Psoas muscle (tissue), 8 donors: ENCODE measurements around the gene TGFBR2. TPM values are rescaled to one million over a fixed set of nuclear protein-coding genes. Genes with fewer than 3 reads are reported as not detected.

Source experiments
- ATAC-seq, 4 donors: fragments of 200-7000 bp; cut with Tn5 transposase; one replicate each; pipeline ENCODE4 v1.9.1; 2020; ENCODE audit warnings: moderate library complexity in 3 of 4, mild to moderate bottlenecking in 2 of 4
- DNase-seq, 2 donors: peaks; one replicate each; pipeline ENCODE4 v3.0.0-alpha.2; 2020
- H3K27ac ChIP-seq: fragments of 200-600 bp; one replicate; pipeline ENCODE4 v1.8.0; 2022
- H3K27me3 ChIP-seq, 3 donors: fragments of 200-600 bp in 1 of 3; one replicate each; pipeline versions ENCODE4 v1.6.1 to v1.8.0; 2013 to 2022; ENCODE audit warnings: low read length in 2 of 3, mild to moderate bottlenecking in 2 of 3, moderate library complexity in 1 of 3; ENCODE audit not compliant: insufficient read depth in 3 of 3
- H3K36me3 ChIP-seq, 2 donors: fragments of 200-600 bp in 1 of 2; one replicate each; pipeline versions ENCODE4 v1.6.1 to v1.8.0; 2013 to 2022; ENCODE audit warnings: low read depth in 1 of 2, mild to moderate bottlenecking in 1 of 2, moderate library complexity in 1 of 2; ENCODE audit not compliant: insufficient read depth in 1 of 2
- H3K4me1 ChIP-seq: fragments of 200-600 bp; one replicate; pipeline ENCODE4 v1.8.0; 2022
- H3K4me3 ChIP-seq: fragments of 200-600 bp; one replicate; pipeline ENCODE4 v1.8.0; 2022; ENCODE audit warnings: mild to moderate bottlenecking
- H3K9me3 ChIP-seq: fragments of 200-600 bp; one replicate; pipeline ENCODE4 v1.8.0; 2022
- CTCF ChIP-seq: fragments of 200-600 bp; IDR thresholded peaks from one replicate; pipeline ENCODE4 v1.8.0; 2022; ENCODE audit warnings: antibody characterized with exemption
- WGBS, 3 donors: extraction: QIAGEN DNeasy Blood & Tissue Kit; methylation state at CpG; one replicate each; pipeline versions ENCODE4 v1.1.6 to v1.1.7; 2013; 5-methylcytosine and 5-hydroxymethylcytosine counted together
- intact Hi-C, 2 donors: fragments of 100-400 bp; cut with DNase I; formaldehyde crosslinking; loops; one replicate each; pipeline versions ENCODE4 v1.11.0 to v1.14.2; 2022
- polyA plus RNA-seq, 3 donors: library from polyadenylated mRNA; stranded (reverse); fragments of 200-250 nt; gene quantifications; one replicate each; pipeline ENCODE4 v1.2.3, GENCODE V29; 2013
- total RNA-seq, 4 donors: library from RNA; stranded (reverse); fragmentation: NEBNext Ultra II Directional in 2 of 4; extraction: Animal tissue kit (Norgen Biotek cat#: 25700) in 2 of 4; gene quantifications; one replicate each; pipeline versions ENCODE4 v1.2.1 to v1.2.4, GENCODE V29; 2021 to 2023
- donor health status: healthy with polysubstance abuse.
- donor health status: DM: no; HTN: no; CAD: no; lungs with moderate emphysema.
- donor health status: Bipolar disorder and iron deficiency.
- donor health status: healthy.
- donor health status: DM: yes; HTN: yes; CAD: no.
- donor health status: DM: no; HTN: no; CAD: no.
- donor health status: DM: no; HTN: no; CAD: no.
- donor health status: DM: yes; HTN: yes; CAD: no.

Gene TGFBR2
- total and polyA plus RNA-seq, 7 donors = 19.7 to 58.8 (median 42.6) TPM

- TF ChIP-seq CTCF = no peak
- H3K36me3 ChIP-seq = peaks cover 0 to 15% of the 10 kb centered on the region in 2 donors
- WGBS, 3 donors = 86 to 93% (median 89%) methylated on average over 3 of the region's 3 CpGs
- no peak for ATAC-seq
- H3K4me1 ChIP-seq = peaks cover 44% of the 10 kb centered on the region
- H3K27ac ChIP-seq = no peak overlapping the region
- intact Hi-C loops = no loop called here
- DNase-seq = no peak
- H3K9me3 ChIP-seq = no peaks in the 10 kb centered on the region
- H3K4me3 ChIP-seq = no peak overlapping the region
- no peaks in the 10 kb centered on the region for H3K27me3 ChIP-seq
Measured at GRCh38 chr3:30660656-30661055, 54.3 kb downstream of the TGFBR2 start.

GRCh38 chr3:30661098-30661873 lies 54.9 kb downstream of the TGFBR2 start:
- WGBS, 3 donors = 65 to 81% (median 76%) methylated on average over 2 of the region's 2 CpGs
- Histone ChIP-seq H3K36me3 (peaks cover 0 to 10% of the 10 kb centered on the region in 2 donors), H3K27ac (no peak overlapping the region), H3K27me3 (no peaks in the 10 kb centered on the region), H3K4me3 (no peak overlapping the region), H3K9me3 (no peaks in the 10 kb centered on the region), H3K4me1 (peaks cover 44% of the 10 kb centered on the region)
- intact Hi-C loops = no loop called here
- DNase-seq (no peak), ATAC-seq (no peak)
- TF ChIP-seq CTCF = no peak

- no peak overlapping the region for H3K4me3 ChIP-seq
- no peaks in the 10 kb centered on the region for H3K27me3 ChIP-seq
- 33 to 42% (median 36%) methylated on average over 3 of the region's 3 CpGs for WGBS, 3 donors
- H3K27ac ChIP-seq = no peak overlapping the region
- TF ChIP-seq CTCF = no peak
- H3K9me3 ChIP-seq = no peaks in the 10 kb centered on the region
- DNase-seq (no peak), ATAC-seq (no peak)
- H3K36me3 ChIP-seq = peaks cover 0 to 5% of the 10 kb centered on the region in 2 donors
- peaks cover 43% of the 10 kb centered on the region for H3K4me1 ChIP-seq
- intact Hi-C loops = no loop called here
Measured at GRCh38 chr3:30662836-30663235, 56.4 kb downstream of the TGFBR2 start.

GRCh38 chr3:30663533-30664241 lies 57.3 kb downstream of the TGFBR2 start:
- Histone ChIP-seq H3K4me3 (no peak overlapping the region), H3K27me3 (no peaks in the 10 kb centered on the region), H3K27ac (no peak overlapping the region), H3K36me3 (peaks cover 0 to 5% of the 10 kb centered on the region in 2 donors), H3K9me3 (no peaks in the 10 kb centered on the region), H3K4me1 (peaks cover 34% of the 10 kb centered on the region)
- DNase-seq (no peak), ATAC-seq (no peak)
- TF ChIP-seq CTCF = no peak
- intact Hi-C loops = no loop called here
- WGBS, 3 donors = 76 to 80% (median 76%) methylated on average over 4 of the region's 4 CpGs
